Keratinocyte (primary cell): ENCODE results near the gene MOV10L1. TPM values are rescaled to one million over a fixed set of nuclear protein-coding genes. Genes with fewer than 3 reads are reported as not detected.

Source experiments
- DNase-seq: peaks from one replicate; pipeline ENCODE4 v3.0.0-alpha.2; 2011; ENCODE audit warnings: low read depth, missing footprints, low spot score
- FAIRE-seq: peaks from 2 replicates; lab custom pipeline; 2011; peaks lifted over from hg19 to GRCh38; lab: Jason Lieb, UNC
- H2AFZ ChIP-seq: 2 replicates; pipeline ENCODE4 v1.6.0; 2012; ENCODE audit warnings: low read length, control low read depth, inconsistent platforms; ENCODE audit not compliant: control insufficient read depth
- H3K27ac ChIP-seq: 2 replicates; pipeline ENCODE4 v1.5.1; 2011; ENCODE audit warnings: low read length; ENCODE audit not compliant: control insufficient read depth, insufficient read depth
- H3K27me3 ChIP-seq: 3 replicates; pipeline ENCODE4 v1.6.0; 2011; ENCODE audit warnings: low read length; ENCODE audit not compliant: control insufficient read depth, insufficient read depth; ENCODE audit errors: extremely low read depth
- H3K36me3 ChIP-seq, 2 experiments: 2 replicates in 1 of 2; 3 replicates in 1 of 2; pipeline ENCODE4 v1.5.1; 2011; ENCODE audit warnings: low read length in 2 of 2, mild to moderate bottlenecking in 1 of 2; ENCODE audit not compliant: control insufficient read depth in 2 of 2, insufficient read depth in 2 of 2; ENCODE audit errors: extremely low read depth in 1 of 2
- H3K4me1 ChIP-seq: 3 replicates; pipeline ENCODE4 v1.5.1; 2011; ENCODE audit warnings: low read length; ENCODE audit not compliant: control insufficient read depth, insufficient read depth; ENCODE audit errors: extremely low read depth
- H3K4me2 ChIP-seq: 3 replicates; pipeline ENCODE4 v1.6.0; 2011; ENCODE audit warnings: low read depth, low read length; ENCODE audit not compliant: control insufficient read depth, insufficient read depth; ENCODE audit errors: extremely low read depth
- H3K4me3 ChIP-seq, 3 experiments: fragments of 200-600 bp in 1 of 3; sonication (generic) in 1 of 3; 2 replicates in 2 of 3; 3 replicates in 1 of 3; pipeline ENCODE4 v1.5.1; 2011 to 2016; ENCODE audit warnings: low read length in 3 of 3, mild to moderate bottlenecking in 3 of 3, control low read depth in 2 of 3, inconsistent platforms in 1 of 3, low read depth in 1 of 3, mixed read lengths in 1 of 3, mixed run types in 1 of 3, moderate library complexity in 1 of 3; ENCODE audit not compliant: control insufficient read depth in 2 of 3, insufficient read depth in 2 of 3; ENCODE audit errors: extremely low read depth in 1 of 3
- H3K79me2 ChIP-seq: 2 replicates; pipeline ENCODE4 v1.6.0; 2012; ENCODE audit warnings: low read length; ENCODE audit not compliant: control insufficient read depth, insufficient read depth
- H3K9ac ChIP-seq: 3 replicates; pipeline ENCODE4 v1.6.0; 2011; ENCODE audit warnings: low read length; ENCODE audit not compliant: control insufficient read depth, insufficient read depth; ENCODE audit errors: extremely low read depth
- H3K9me1 ChIP-seq: 3 replicates; pipeline ENCODE4 v1.6.0; 2011; ENCODE audit warnings: low read length; ENCODE audit not compliant: control insufficient read depth, insufficient read depth; ENCODE audit errors: extremely low read depth
- H3K9me3 ChIP-seq: 2 replicates; pipeline ENCODE4 v1.5.1; 2012; ENCODE audit warnings: low read depth, low read length; ENCODE audit not compliant: control insufficient read depth
- H4K20me1 ChIP-seq: 3 replicates; pipeline ENCODE4 v1.6.0; 2011; ENCODE audit warnings: low read length; ENCODE audit not compliant: control insufficient read depth, insufficient read depth; ENCODE audit errors: extremely low read depth
- CTCF ChIP-seq, 3 experiments: IDR thresholded peaks in 1 of 3; conservative IDR thresholded peaks in 1 of 3; optimal IDR thresholded peaks in 1 of 3; 2 replicates in 2 of 3; 3 replicates in 1 of 3; pipeline versions ENCODE3 to v1.5.1; 2011; ENCODE audit warnings: low read length in 3 of 3, mild to moderate bottlenecking in 3 of 3, moderate library complexity in 2 of 3, control low read depth in 1 of 3, inconsistent platforms in 1 of 3; ENCODE audit not compliant: insufficient read depth in 2 of 3; ENCODE audit errors: extremely low read depth in 1 of 3
- EZH2 ChIP-seq: IDR thresholded peaks from one replicate; pipeline ENCODE4 v1.6.1; 2012; ENCODE audit warnings: inconsistent platforms, mild to moderate bottlenecking, low read length, moderate library complexity
- dilution Hi-C: fragments of 300-500 bp; cut with MboI; formaldehyde crosslinking; loops from one replicate; pipeline ENCODE4 v1.7.0; 2020; ENCODE audit warnings: low sequenced_read_pairs; ENCODE audit not compliant: extremely low pct_ligation_motif_present
- polyA plus RNA-seq, 5 experiments: library from polyadenylated mRNA; depleted of rRNA in 3 of 5; stranded (reverse) in 3 of 5; stranded (forward) in 1 of 5; unstranded in 1 of 5; fragments of >200 nt; gene quantifications; 1 replicate in 1 of 5; 2 replicates in 3 of 5; 3 replicates in 1 of 5; pipeline versions ENCODE4 v1.2.1 to v1.2.3, GENCODE V29; 2011 to 2012; ENCODE audit warnings: missing spikeins in 2 of 5, low read depth in 1 of 5, low replicate concordance in 1 of 5

The MOV10L1 gene
- polyA plus RNA-seq, 1 donor (not counting 4 experiments of a cell fraction or from before 2014, with no cell fraction given): not detected

- Histone ChIP-seq H3K27ac (no peak overlapping the region), H3K4me2 (no peak overlapping the region), H3K4me3 (no peak overlapping the region), H3K9me3 (no peaks in the 10 kb centered on the region), H2AFZ (no peak overlapping the region), H3K9ac (no peak overlapping the region), H3K27me3 (no peaks in the 10 kb centered on the region), H3K4me1 (peaks cover 6% of the 10 kb centered on the region), H4K20me1 (no peaks in the 10 kb centered on the region), H3K36me3 (no peaks in the 10 kb centered on the region), H3K9me1 (no peaks in the 10 kb centered on the region), H3K79me2 (no peaks in the 10 kb centered on the region)
- FAIRE-seq: no peak
- TF ChIP-seq EZH2: no peak
- no peak for TF ChIP-seq CTCF (optimal IDR thresholded peaks at IDR 0.05 in 1 of 3, IDR thresholded peaks at IDR 0.05 in 1 of 3, conservative IDR thresholded peaks at IDR 0.05 in 1 of 3; ENCODE audit: extremely low read depth in 1 of 3, insufficient read depth in 2 of 3, low read length in 3 of 3)
- DNase-seq: no peak
- dilution Hi-C loops: no loop called here
Observed at GRCh38 chr22:50111056-50111455, 21.2 kb downstream of the MOV10L1 start.

- Histone ChIP-seq H3K4me2 (no peak overlapping the region), H3K27me3 (no peaks in the 10 kb centered on the region)
- TF ChIP-seq EZH2 (no peak), CTCF (optimal IDR thresholded peaks at IDR 0.05 in 1 of 3, IDR thresholded peaks at IDR 0.05 in 1 of 3, conservative IDR thresholded peaks at IDR 0.05 in 1 of 3; ENCODE audit: extremely low read depth in 1 of 3, insufficient read depth in 2 of 3, low read length in 3 of 3) (no peak)
Observed at GRCh38 chr22:50112151-50113118, 22.6 kb downstream of the MOV10L1 start.

More at GRCh38 chr22:50112151-50113118, 22.6 kb downstream of the MOV10L1 start:
- Histone ChIP-seq H3K9me3 (no peaks in the 10 kb centered on the region), H3K36me3 (no peaks in the 10 kb centered on the region), H3K9me1 (no peaks in the 10 kb centered on the region), H4K20me1 (no peaks in the 10 kb centered on the region), H3K9ac (no peak overlapping the region), H3K4me1 (peaks cover 6% of the 10 kb centered on the region), H3K27ac (no peak overlapping the region), H2AFZ (no peak overlapping the region), H3K79me2 (no peaks in the 10 kb centered on the region), H3K4me3 (no peak overlapping the region)
- dilution Hi-C loops: no loop called here
- FAIRE-seq: no peak
- no peak for DNase-seq
